GM23248 (cell line): ENCODE measurements around the gene SGPP2.

Experiments used
- EZH2 ChIP-seq: fragments of 200-600 bp; sonication (generic); IDR thresholded peaks from 2 replicates; pipeline ENCODE4 v1.6.1; 2018; ENCODE audit warnings: antibody characterized with exemption, mild to moderate bottlenecking; ENCODE audit not compliant: insufficient read depth, poor library complexity, severe bottlenecking
- EZH2phosphoT487 ChIP-seq: fragments of 200-600 bp; sonication (generic); IDR thresholded peaks from 2 replicates; pipeline ENCODE4 v1.6.1; 2018; ENCODE audit warnings: antibody characterized with exemption, moderate library complexity, mild to moderate bottlenecking, low read depth; ENCODE audit not compliant: insufficient read depth

- TF ChIP-seq EZH2phosphoT487, result no peak
- TF ChIP-seq EZH2, result no peak
Observed at GRCh38 chr2:222506230-222506935, 82.0 kb downstream of the SGPP2 start.
